ENCODE measurements around the gene IBSP.

Gene IBSP

GRCh38 chr4:87823200-87823599, 23.8 kb downstream of the IBSP start:
- Histone ChIP-seq H3F3A (ENCODE audit: control insufficient read depth, insufficient read depth) (no peaks in the 10 kb centered on the region), H3K4me3 (ENCODE audit: low read length) (no peak overlapping the region), H4K20me1 (ENCODE audit: control insufficient read depth, insufficient read depth, low read depth, low read length) (no peaks in the 10 kb centered on the region), H3K4me2 (ENCODE audit: low read length) (no peak overlapping the region), H3K27ac (ENCODE audit: low read depth, low read length) (no peak overlapping the region), H3K36me3 (ENCODE audit: control insufficient read depth, low read length) (no peaks in the 10 kb centered on the region), H3K4me1 (ENCODE audit: control insufficient read depth, low read length) (peaks cover 5% of the 10 kb centered on the region), H3K79me2 (ENCODE audit: control insufficient read depth, low read length) (no peaks in the 10 kb centered on the region), H3K9me2 (replicated peaks; ENCODE audit: control insufficient read depth, low read length) (no peaks in the 10 kb centered on the region), H3K9me3 (ENCODE audit: control insufficient read depth, insufficient read depth, low read length) (no peaks in the 10 kb centered on the region), H3K27me3 (ENCODE audit: control insufficient read depth, low read length) (no peaks in the 10 kb centered on the region)
- TF ChIP-seq CTCF (IDR thresholded peaks at IDR 0.05; ENCODE audit: low read depth, low read length, poor library complexity, severe bottlenecking) (no peak), EZH2phosphoT487 (IDR thresholded peaks at IDR 0.05; ENCODE audit: borderline replicate concordance, low read length) (no peak)

- Histone ChIP-seq H3F3A (ENCODE audit: control insufficient read depth, insufficient read depth) (no peaks in the 10 kb centered on the region), H3K4me3 (ENCODE audit: low read length) (no peak overlapping the region), H3K79me2 (ENCODE audit: control insufficient read depth, low read length) (no peaks in the 10 kb centered on the region), H3K27me3 (ENCODE audit: control insufficient read depth, low read length) (no peaks in the 10 kb centered on the region), H3K9me2 (replicated peaks; ENCODE audit: control insufficient read depth, low read length) (no peaks in the 10 kb centered on the region), H3K27ac (ENCODE audit: low read depth, low read length) (no peak overlapping the region), H3K36me3 (ENCODE audit: control insufficient read depth, low read length) (no peaks in the 10 kb centered on the region), H3K4me2 (ENCODE audit: low read length) (no peak overlapping the region), H3K4me1 (ENCODE audit: control insufficient read depth, low read length) (peaks cover 5% of the 10 kb centered on the region), H3K9me3 (ENCODE audit: control insufficient read depth, insufficient read depth, low read length) (no peaks in the 10 kb centered on the region), H4K20me1 (ENCODE audit: control insufficient read depth, insufficient read depth, low read depth, low read length) (no peaks in the 10 kb centered on the region)
- TF ChIP-seq EZH2phosphoT487 (IDR thresholded peaks at IDR 0.05; ENCODE audit: borderline replicate concordance, low read length) (no peak), CTCF (IDR thresholded peaks at IDR 0.05; ENCODE audit: low read depth, low read length, poor library complexity, severe bottlenecking) (no peak)
Observed at GRCh38 chr4:87823724-87824123, 24.4 kb downstream of the IBSP start.

- H3F3A ChIP-seq (ENCODE audit: control insufficient read depth, insufficient read depth): no peaks in the 10 kb centered on the region
- H3K4me1 ChIP-seq (ENCODE audit: control insufficient read depth, low read length): peaks cover 5% of the 10 kb centered on the region
- H3K79me2 ChIP-seq (ENCODE audit: control insufficient read depth, low read length): no peaks in the 10 kb centered on the region
- H3K9me3 ChIP-seq (ENCODE audit: control insufficient read depth, insufficient read depth, low read length): no peaks in the 10 kb centered on the region
- no peaks in the 10 kb centered on the region for H3K27me3 ChIP-seq (ENCODE audit: control insufficient read depth, low read length)
- H4K20me1 ChIP-seq (ENCODE audit: control insufficient read depth, insufficient read depth, low read depth, low read length): no peaks in the 10 kb centered on the region
- H3K27ac ChIP-seq (ENCODE audit: low read depth, low read length): no peak overlapping the region
- H3K36me3 ChIP-seq (ENCODE audit: control insufficient read depth, low read length): no peaks in the 10 kb centered on the region
- no peak for TF ChIP-seq CTCF (IDR thresholded peaks at IDR 0.05; ENCODE audit: low read depth, low read length, poor library complexity, severe bottlenecking)
- TF ChIP-seq EZH2phosphoT487 (IDR thresholded peaks at IDR 0.05; ENCODE audit: borderline replicate concordance, low read length): no peak
- no peaks in the 10 kb centered on the region for H3K9me2 ChIP-seq (replicated peaks; ENCODE audit: control insufficient read depth, low read length)
- H3K4me3 ChIP-seq (ENCODE audit: low read length): no peak overlapping the region
- H3K4me2 ChIP-seq (ENCODE audit: low read length): no peak overlapping the region
Observed at GRCh38 chr4:87824352-87824751, 25.0 kb downstream of the IBSP start.

- Histone ChIP-seq H3K9me3 (ENCODE audit: control insufficient read depth, insufficient read depth, low read length) (no peaks in the 10 kb centered on the region), H3K4me3 (ENCODE audit: low read length) (no peak within 1 kb of the TSS), H3K36me3 (ENCODE audit: control insufficient read depth, low read length) (no peaks in the 10 kb centered on the region), H3K79me2 (ENCODE audit: control insufficient read depth, low read length) (no peaks in the 10 kb centered on the region), H3F3A (ENCODE audit: control insufficient read depth, insufficient read depth) (no peaks in the 10 kb centered on the region), H3K27ac (ENCODE audit: low read depth, low read length) (no peak within 1 kb of the TSS), H4K20me1 (ENCODE audit: control insufficient read depth, insufficient read depth, low read depth, low read length) (no peaks in the 10 kb centered on the region), H3K27me3 (ENCODE audit: control insufficient read depth, low read length) (no peaks in the 10 kb centered on the region; the same call in 1 of the 2 replicates), H3K4me2 (ENCODE audit: low read length) (no peak within 1 kb of the TSS), H3K9me2 (replicated peaks; ENCODE audit: control insufficient read depth, low read length) (no peaks in the 10 kb centered on the region), H3K4me1 (ENCODE audit: control insufficient read depth, low read length) (no peaks in the 10 kb centered on the region)
- no peak for TF ChIP-seq CTCF (IDR thresholded peaks at IDR 0.05; ENCODE audit: low read depth, low read length, poor library complexity, severe bottlenecking)
Observed at GRCh38 chr4:87832669-87833068, 33.3 kb downstream of the IBSP start, which contains the start of gene MEPE. Gene MEPE (plus strand): TSS chr4:87832969. CDS start chr4:87834715, 1,746 bp downstream.
